Upper lobe of right lung (tissue), 1 donor: Measurements from ENCODE around the gene TBX5. TPM values are rescaled to one million over a fixed set of nuclear protein-coding genes. Genes with fewer than 3 reads are reported as not detected.
"Not testable (repeated sequence)": the region's sequence is repeated elsewhere in the genome, so short reads cannot be mapped to it uniquely, and the experiment has no call there.

Experiments used
- ATAC-seq: fragments of 200-7000 bp; cut with Tn5 transposase; one replicate; pipeline ENCODE4 v1.9.1; 2020; ENCODE audit warnings: mild to moderate bottlenecking, moderate library complexity
- DNase-seq: peaks from one replicate; pipeline ENCODE4 v3.0.0-alpha.2; 2020
- H3K27ac ChIP-seq: fragments of 200-600 bp; one replicate; pipeline ENCODE4 v1.8.0; 2022
- H3K27me3 ChIP-seq: fragments of 200-600 bp; one replicate; pipeline ENCODE4 v1.8.0; 2022; ENCODE audit warnings: mild to moderate bottlenecking
- H3K36me3 ChIP-seq: fragments of 200-600 bp; one replicate; pipeline ENCODE4 v1.8.0; 2022
- H3K4me1 ChIP-seq: fragments of 200-600 bp; one replicate; pipeline ENCODE4 v1.8.0; 2022
- H3K4me3 ChIP-seq: fragments of 200-600 bp; one replicate; pipeline ENCODE4 v1.8.0; 2022; ENCODE audit warnings: mild to moderate bottlenecking
- H3K9me3 ChIP-seq: fragments of 200-600 bp; one replicate; pipeline ENCODE4 v1.8.0; 2022
- intact Hi-C: fragments of 100-400 bp; cut with DNase I; formaldehyde crosslinking; loops from one replicate; pipeline ENCODE4 v1.11.0; 2022
- total RNA-seq: library from RNA; stranded (reverse); fragmentation: NEBNext Ultra II Directional; extraction: Animal tissue kit (Norgen Biotek cat#: 25700); gene quantifications from one replicate; pipeline ENCODE4 v1.2.1, GENCODE V29; 2021
- TF ChIP-seq, protein P1 (sequence below): fragments of 200-600 bp; IDR thresholded peaks from one replicate; pipeline ENCODE4 v1.8.0; 2022; ENCODE audit warnings: antibody characterized with exemption
- donor health status: DM: no; HTN: yes; CAD: no; lungs with severe emphysema.

The TBX5 gene
- total RNA-seq, 1 donor from 2014 or later, result 22.3 TPM

DNA sequence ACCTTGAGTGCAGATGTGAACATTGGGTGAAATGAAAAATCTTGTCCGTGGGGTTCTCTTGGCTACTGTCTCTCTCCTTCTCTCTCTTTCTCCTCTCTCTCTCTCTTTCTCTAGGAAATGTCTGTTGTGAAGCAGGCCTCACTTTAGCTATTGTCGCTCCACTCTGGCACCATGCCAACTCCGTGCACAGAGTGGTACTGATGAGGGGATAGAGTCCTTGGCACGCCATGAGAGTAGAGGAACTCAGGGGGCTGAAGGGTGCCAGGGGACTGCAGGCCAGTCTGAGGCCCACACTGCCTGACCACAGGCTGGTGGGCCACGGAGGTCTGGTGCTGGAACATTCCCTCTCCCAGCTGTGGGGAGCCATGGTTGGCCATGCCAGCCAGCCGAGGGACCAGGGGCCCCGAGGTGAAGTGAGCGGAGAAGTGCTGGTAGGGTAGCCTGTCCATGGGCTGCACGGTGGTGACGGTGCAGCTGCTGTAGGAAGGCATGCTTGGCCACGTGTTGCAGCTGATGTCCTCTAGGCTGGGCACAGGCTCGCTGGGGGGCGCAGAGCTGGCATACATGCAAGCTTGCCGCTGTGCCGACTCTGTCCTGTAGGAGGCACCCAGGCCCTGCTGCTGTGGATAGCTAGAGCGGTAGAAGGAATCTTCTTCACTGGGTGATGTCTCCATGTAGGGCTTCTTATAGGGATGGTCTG is 50.4 kb downstream of the TBX5 start:
- H3K9me3 ChIP-seq, result no peaks in the 10 kb centered on the region
- ATAC-seq (peak; percentile 39), DNase-seq (no peak)
- no peaks in the 10 kb centered on the region for H3K4me1 ChIP-seq
- H3K27ac ChIP-seq, result no peak overlapping the region
- intact Hi-C loops, result no loop called here
- TF ChIP-seq, protein P1, sequence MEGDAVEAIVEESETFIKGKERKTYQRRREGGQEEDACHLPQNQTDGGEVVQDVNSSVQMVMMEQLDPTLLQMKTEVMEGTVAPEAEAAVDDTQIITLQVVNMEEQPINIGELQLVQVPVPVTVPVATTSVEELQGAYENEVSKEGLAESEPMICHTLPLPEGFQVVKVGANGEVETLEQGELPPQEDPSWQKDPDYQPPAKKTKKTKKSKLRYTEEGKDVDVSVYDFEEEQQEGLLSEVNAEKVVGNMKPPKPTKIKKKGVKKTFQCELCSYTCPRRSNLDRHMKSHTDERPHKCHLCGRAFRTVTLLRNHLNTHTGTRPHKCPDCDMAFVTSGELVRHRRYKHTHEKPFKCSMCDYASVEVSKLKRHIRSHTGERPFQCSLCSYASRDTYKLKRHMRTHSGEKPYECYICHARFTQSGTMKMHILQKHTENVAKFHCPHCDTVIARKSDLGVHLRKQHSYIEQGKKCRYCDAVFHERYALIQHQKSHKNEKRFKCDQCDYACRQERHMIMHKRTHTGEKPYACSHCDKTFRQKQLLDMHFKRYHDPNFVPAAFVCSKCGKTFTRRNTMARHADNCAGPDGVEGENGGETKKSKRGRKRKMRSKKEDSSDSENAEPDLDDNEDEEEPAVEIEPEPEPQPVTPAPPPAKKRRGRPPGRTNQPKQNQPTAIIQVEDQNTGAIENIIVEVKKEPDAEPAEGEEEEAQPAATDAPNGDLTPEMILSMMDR, result peak; percentile 9
- peaks cover 6% of the 10 kb centered on the region for H3K36me3 ChIP-seq
- no peak overlapping the region for H3K4me3 ChIP-seq
- peaks cover 4% of the 10 kb centered on the region for H3K27me3 ChIP-seq

DNA sequence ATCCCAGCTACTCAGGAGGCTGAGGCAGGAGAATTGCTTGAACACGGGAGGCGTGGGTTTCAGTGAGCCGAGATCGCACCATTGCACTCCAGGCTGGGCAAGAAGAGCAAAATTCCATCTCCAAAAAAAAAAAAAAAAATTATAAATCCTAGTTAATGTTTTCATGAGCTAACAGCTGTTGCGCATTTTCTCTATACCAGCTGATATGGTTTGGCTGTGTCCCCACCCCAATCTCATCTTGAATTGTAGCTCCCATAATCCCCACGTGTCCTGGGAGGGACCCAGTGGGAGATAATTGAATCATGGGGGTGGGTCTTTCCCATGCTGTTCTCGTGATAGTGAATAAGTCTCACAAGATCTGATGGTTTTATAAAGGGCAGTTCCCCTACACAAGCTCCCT is 56.7 kb downstream of the TBX5 start:
- DNase-seq, intact Hi-C loops, H3K36me3 ChIP-seq: not testable (repeated sequence)

DNA sequence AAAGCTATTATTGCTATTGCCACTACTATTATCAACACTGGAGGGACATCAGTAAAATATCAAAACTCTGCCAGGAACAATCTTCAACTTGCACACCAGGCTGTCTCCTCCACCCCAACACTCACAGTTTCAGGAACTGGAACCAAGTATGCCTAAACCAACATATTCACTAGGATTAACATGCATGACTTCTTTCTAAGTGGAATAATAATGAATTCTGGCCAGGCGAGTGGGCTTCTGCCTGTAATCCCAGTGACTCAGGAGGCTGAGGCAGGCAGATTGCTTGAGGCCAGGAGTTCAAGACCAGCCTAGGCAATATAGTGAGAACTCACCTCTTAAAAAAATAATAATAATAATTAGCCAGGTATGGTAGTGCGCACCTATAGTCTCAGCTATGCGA is 58.1 kb downstream of the TBX5 start:
- Histone ChIP-seq H3K36me3 (no peaks in the 10 kb centered on the region), H3K27ac (no peak overlapping the region), H3K4me3 (no peak overlapping the region), H3K9me3 (no peaks in the 10 kb centered on the region), H3K4me1 (no peaks in the 10 kb centered on the region), H3K27me3 (no peaks in the 10 kb centered on the region)
- DNase-seq, result no peak
- intact Hi-C loops, result no loop called here
- ATAC-seq, result no peak
- TF ChIP-seq, protein P1, result no peak

More for the DNA sequence above, 56.7 kb downstream of the TBX5 start:
- not testable (repeated sequence) for ATAC-seq, H3K27me3 ChIP-seq, H3K4me3 ChIP-seq, H3K27ac ChIP-seq, H3K9me3 ChIP-seq, H3K4me1 ChIP-seq

DNA sequence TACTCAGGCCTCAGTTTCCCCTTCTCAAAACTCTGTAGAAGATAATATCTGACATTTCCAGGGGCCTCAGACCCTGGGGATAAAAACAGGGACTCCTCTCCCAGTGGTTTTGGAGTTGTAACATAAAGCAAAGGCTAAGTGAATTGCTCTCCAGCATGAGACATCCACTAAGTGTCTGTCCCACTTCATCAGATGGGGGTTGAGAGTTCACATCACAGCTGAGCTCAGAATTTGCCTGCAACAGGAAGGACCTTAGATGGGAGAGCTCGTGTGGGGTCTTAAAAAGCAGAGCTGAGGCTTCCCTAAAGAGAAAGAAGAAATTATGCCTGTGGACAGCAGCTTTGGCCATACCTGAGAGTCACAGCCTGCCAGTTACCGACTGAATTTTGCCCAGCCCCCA is 61.1 kb downstream of the TBX5 start:
- Histone ChIP-seq H3K27me3 (no peaks in the 10 kb centered on the region), H3K9me3 (no peaks in the 10 kb centered on the region), H3K36me3 (no peaks in the 10 kb centered on the region), H3K4me3 (no peak overlapping the region), H3K27ac (no peak overlapping the region), H3K4me1 (no peaks in the 10 kb centered on the region)
- intact Hi-C loops, result no loop called here
- ATAC-seq (no peak), DNase-seq (no peak)
- TF ChIP-seq, protein P1, result no peak

DNA sequence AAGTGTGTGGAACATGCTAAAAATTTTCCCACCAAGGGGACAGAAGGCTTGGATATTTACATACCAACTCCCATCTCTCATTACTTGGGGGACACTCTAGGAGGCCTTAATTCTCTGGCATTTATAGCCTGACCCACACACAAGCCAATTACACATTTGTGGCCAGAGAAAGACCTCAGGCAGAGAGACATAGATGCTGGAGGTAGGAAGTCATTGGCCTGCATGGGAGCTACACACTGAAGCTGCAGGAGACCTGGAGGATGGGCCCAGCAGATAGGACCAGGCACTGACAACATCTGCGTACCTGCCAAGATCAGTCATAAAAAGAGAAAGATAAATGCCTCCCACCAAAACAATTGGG is 61.7 kb downstream of the TBX5 start:
- TF ChIP-seq, protein P1, result no peak
- intact Hi-C loops, result no loop called here

DNA sequence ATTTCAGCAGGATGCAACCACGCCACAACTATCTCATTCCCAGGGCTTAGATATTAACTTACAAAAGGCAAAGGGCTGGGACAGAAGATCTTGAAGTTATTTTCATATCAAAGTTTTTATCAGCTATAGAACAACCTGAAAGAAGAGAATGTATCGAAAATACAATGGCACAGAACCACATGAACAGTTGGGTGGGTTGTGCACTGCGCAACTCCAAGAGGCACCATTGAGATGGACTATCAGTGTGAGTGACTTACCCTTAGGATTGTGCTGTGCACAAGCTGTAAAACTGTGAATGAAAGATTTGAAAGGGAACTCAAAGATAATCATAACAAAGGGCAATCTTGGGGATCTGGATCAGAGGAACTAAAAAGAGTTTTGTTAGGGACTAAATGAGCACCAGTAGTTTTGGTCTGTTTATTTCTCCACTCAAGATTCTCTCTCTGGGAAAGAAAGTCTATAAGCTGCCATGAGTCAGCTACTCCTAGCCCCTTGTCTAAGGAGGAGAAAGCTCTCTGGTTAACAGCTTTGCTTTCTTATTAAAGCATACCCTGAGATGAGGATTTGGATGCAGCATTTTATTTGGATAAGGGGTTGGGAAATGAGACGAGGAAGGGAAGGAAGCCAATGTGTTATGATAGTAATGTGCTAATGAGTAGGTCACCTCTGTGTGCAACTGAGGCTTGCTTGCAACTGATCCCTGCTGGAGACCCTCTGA is 62.2 kb downstream of the TBX5 start:
- Histone ChIP-seq H3K9me3 (no peaks in the 10 kb centered on the region), H3K4me1 (no peaks in the 10 kb centered on the region), H3K4me3 (no peak overlapping the region), H3K27ac (no peak overlapping the region), H3K36me3 (no peaks in the 10 kb centered on the region), H3K27me3 (no peaks in the 10 kb centered on the region)
- TF ChIP-seq, protein P1, result no peak
- DNase-seq (no peak), ATAC-seq (no peak)
- intact Hi-C loops, result no loop called here

More for the DNA sequence above, 61.7 kb downstream of the TBX5 start:
- no peaks in the 10 kb centered on the region for H3K9me3 ChIP-seq
- no peak for ATAC-seq
- H3K36me3 ChIP-seq, result no peaks in the 10 kb centered on the region
- H3K27ac ChIP-seq, result no peak overlapping the region
- H3K4me1 ChIP-seq, result no peaks in the 10 kb centered on the region
- H3K4me3 ChIP-seq, result no peak overlapping the region
- DNase-seq, result no peak
- H3K27me3 ChIP-seq, result no peaks in the 10 kb centered on the region
